Upper lobe of left lung (tissue), 4 donors: ENCODE measurements around the gene SOX13.

ENCODE experiments used
- CTCF ChIP-seq, 6 experiments: fragments of 450-650 bp in 4 of 6; fragments of 200-600 bp in 2 of 6; sonication (generic) in 2 of 6; IDR thresholded peaks; one replicate each; pipeline ENCODE4 v1.5.1; 2016 to 2019; ENCODE audit warnings: antibody characterized with exemption in 6 of 6
- EP300 ChIP-seq, 4 donors: sonication (generic); formaldehyde crosslinking; IDR thresholded peaks; one replicate each; pipeline ENCODE4 v1.5.1; 2017; ENCODE audit warnings: antibody characterized with exemption in 4 of 4, control low read depth in 2 of 4
- POLR2A ChIP-seq, 4 donors: fragments of 450-650 bp; IDR thresholded peaks; one replicate each; pipeline ENCODE4 v1.5.1; 2016 to 2017; ENCODE audit warnings: antibody characterized with exemption in 4 of 4, mild to moderate bottlenecking in 2 of 4
- POLR2AphosphoS5 ChIP-seq, 2 donors: sonication (generic); formaldehyde crosslinking; IDR thresholded peaks; one replicate each; pipeline ENCODE4 v1.5.1; 2017; ENCODE audit warnings: antibody characterized with exemption in 2 of 2

- TF ChIP-seq POLR2A (IDR thresholded peaks at IDR 0.05) (peak in 1 of 4 donors; percentile 19), CTCF (IDR thresholded peaks at IDR 0.05) (no peak), POLR2AphosphoS5 (IDR thresholded peaks at IDR 0.05) (peak in 1 of 2 donors; percentile 11), EP300 (IDR thresholded peaks at IDR 0.05) (no peak)
Observed at GRCh38 chr1:204077979-204078696, 5.2 kb downstream of the SOX13 start.
